AG04450 (cell line): ENCODE data around the gene MYMK. TPM values are rescaled to one million over a fixed set of nuclear protein-coding genes. Genes with fewer than 3 reads are reported as not detected.

Experiments
- CTCF ChIA-PET: fragments of 300-600, 350-600 bp; formaldehyde crosslinking; extraction: SDS; loops from one replicate; lab custom pipeline; 2022; ENCODE audit warnings: antibody characterized with exemption, inconsistent platforms; lab: Charles Lee
- POLR2A ChIA-PET: fragments of 350-600 bp; formaldehyde crosslinking; extraction: SDS; loops from one replicate; lab custom pipeline; 2021; ENCODE audit warnings: antibody characterized with exemption, inconsistent platforms; lab: Yijun Ruan, JAX
- DNase-seq: peaks from one replicate; pipeline ENCODE4 v3.0.0-alpha.2; 2011; ENCODE audit warnings: low read depth, low spot score
- H3K27ac ChIP-seq: one replicate; pipeline ENCODE4 v1.5.1; 2012; ENCODE audit warnings: low read depth, low read length, control low read depth
- H3K27me3 ChIP-seq: one replicate; pipeline ENCODE4 v1.6.0; 2012; ENCODE audit warnings: low read length; ENCODE audit not compliant: control insufficient read depth, insufficient read depth
- H3K4me3 ChIP-seq: 2 replicates; pipeline ENCODE4 v1.5.1; 2011; ENCODE audit warnings: mild to moderate bottlenecking, low read depth, low read length, control low read depth
- H3K9me3 ChIP-seq: 2 replicates; pipeline ENCODE4 v1.5.1; 2012; ENCODE audit warnings: low read length; ENCODE audit not compliant: control insufficient read depth, insufficient read depth
- CTCF ChIP-seq: IDR thresholded peaks from 2 replicates; pipeline ENCODE4 v1.5.1; 2011; ENCODE audit warnings: low read depth, low read length, control low read depth, inconsistent platforms
- polyA plus RNA-seq: library from polyadenylated mRNA; depleted of rRNA; stranded (reverse); fragments of >200 nt; gene quantifications from 2 replicates; pipeline ENCODE4 v1.2.3, GENCODE V29; 2011

The MYMK gene
- polyA plus RNA-seq, 1 experiment, result not detected

- peak; percentile 10; the same call in 1 of the 2 replicates for TF ChIP-seq CTCF
- H3K27me3 ChIP-seq, result peaks cover 54% of the 10 kb centered on the region
- ChIA-PET CTCF (interaction anchor here (0.7 kb wide), 1 partner anchor 13 kb away, joined by 3 read pairs; no protein-coding TSS in a partner anchor), POLR2A (no interaction called here)
- no peak for DNase-seq
- H3K4me3 ChIP-seq, result no peak overlapping the region
- no peak overlapping the region for H3K27ac ChIP-seq
- peaks cover 14% of the 10 kb centered on the region for H3K9me3 ChIP-seq
Measured at GRCh38 chr9:133499132-133499891, 25.4 kb downstream of the MYMK start.

GRCh38 chr9:133496861-133497842 is 27.6 kb downstream of the MYMK start:
- Histone ChIP-seq H3K4me3 (no peak overlapping the region), H3K9me3 (peaks cover 14% of the 10 kb centered on the region), H3K27me3 (peaks cover 67% of the 10 kb centered on the region), H3K27ac (no peak overlapping the region)
- POLR2A ChIA-PET, result no interaction called here
- no peak for TF ChIP-seq CTCF
- DNase-seq, result no peak
- CTCF ChIA-PET, result interaction anchor here (0.7 kb wide), 1 partner anchor 11 kb away, joined by 4 read pairs; no protein-coding TSS in a partner anchor

- H3K9me3 ChIP-seq, result peaks cover 6% of the 10 kb centered on the region
- DNase-seq, result no peak
- no peak for TF ChIP-seq CTCF
- H3K27ac ChIP-seq, result no peak overlapping the region
- H3K4me3 ChIP-seq, result no peak overlapping the region
- peaks cover 67% of the 10 kb centered on the region for H3K27me3 ChIP-seq
- POLR2A ChIA-PET, result no interaction called here
- CTCF ChIA-PET, result interaction anchor here (0.7 to 1.2 kb wide), 2 partner anchors 9 kb away, joined by 4 to 6 read pairs; no protein-coding TSS in a partner anchor
Measured at GRCh38 chr9:133495327-133496293, 29.1 kb downstream of the MYMK start.

- ChIA-PET POLR2A (no interaction called here), CTCF (interaction anchor here (0.7 to 1.2 kb wide), 2 partner anchors 8 to 23 kb away, joined by 3 to 6 read pairs; no protein-coding TSS in a partner anchor)
- Histone ChIP-seq H3K27me3 (peaks cover 69% of the 10 kb centered on the region), H3K27ac (no peak overlapping the region), H3K4me3 (no peak overlapping the region), H3K9me3 (peaks cover 4% of the 10 kb centered on the region)
- no peak for TF ChIP-seq CTCF
- DNase-seq, result no peak
Measured at GRCh38 chr9:133494636-133495326, 30.0 kb downstream of the MYMK start.
